Activated CD8-positive, alpha-beta memory T cell treated with anti-CD3 and anti-CD28 coated beads, Interleukin-2, amount 50 U/mL, for 1 hour (primary cell): ENCODE measurements around the gene SLC1A4.

ENCODE experiments used
- DNase-seq: peaks from one replicate; pipeline ENCODE4 v3.0.0-alpha.2; 2020; ENCODE audit errors: extremely low read depth

Gene SLC1A4

GRCh38 chr2:65053199-65053598 lies 64.0 kb downstream of the SLC1A4 start:
- DNase-seq: no peak

DNA sequence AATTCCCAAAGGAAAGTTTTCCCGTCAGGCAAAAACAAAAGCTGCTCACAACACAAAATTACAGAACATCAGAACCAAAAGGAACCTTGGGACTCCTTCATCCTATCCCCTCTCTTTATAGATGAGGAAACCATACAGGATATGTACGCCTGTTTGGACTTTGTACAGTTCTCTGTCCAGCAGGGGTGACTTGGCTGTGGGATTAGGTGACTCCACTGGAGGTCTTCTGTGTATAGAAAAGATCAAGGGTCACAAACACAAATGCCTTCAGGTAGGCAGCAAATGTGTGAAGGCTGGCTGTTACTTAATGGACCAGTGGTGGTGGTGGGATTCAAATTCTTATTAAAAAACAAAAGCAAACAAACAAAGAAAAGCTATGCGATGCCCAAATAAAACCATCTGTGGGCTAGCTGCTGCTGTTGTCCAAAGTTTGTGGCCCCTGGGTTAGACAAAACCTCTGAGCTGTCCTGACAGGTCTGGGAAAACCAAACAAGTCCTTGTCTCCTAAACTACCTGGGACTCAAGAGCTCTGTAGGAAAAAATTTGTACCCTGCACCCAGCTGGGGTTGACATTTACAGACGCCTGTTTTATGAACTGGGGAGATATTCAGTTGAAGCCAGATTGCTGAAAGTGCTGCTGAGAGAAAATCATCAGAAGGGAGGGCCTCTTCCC lies 65.7 kb downstream of the SLC1A4 start:
- DNase-seq: no peak

GRCh38 chr2:65055422-65056214 lies 66.4 kb downstream of the SLC1A4 start:
- DNase-seq: no peak

DNA sequence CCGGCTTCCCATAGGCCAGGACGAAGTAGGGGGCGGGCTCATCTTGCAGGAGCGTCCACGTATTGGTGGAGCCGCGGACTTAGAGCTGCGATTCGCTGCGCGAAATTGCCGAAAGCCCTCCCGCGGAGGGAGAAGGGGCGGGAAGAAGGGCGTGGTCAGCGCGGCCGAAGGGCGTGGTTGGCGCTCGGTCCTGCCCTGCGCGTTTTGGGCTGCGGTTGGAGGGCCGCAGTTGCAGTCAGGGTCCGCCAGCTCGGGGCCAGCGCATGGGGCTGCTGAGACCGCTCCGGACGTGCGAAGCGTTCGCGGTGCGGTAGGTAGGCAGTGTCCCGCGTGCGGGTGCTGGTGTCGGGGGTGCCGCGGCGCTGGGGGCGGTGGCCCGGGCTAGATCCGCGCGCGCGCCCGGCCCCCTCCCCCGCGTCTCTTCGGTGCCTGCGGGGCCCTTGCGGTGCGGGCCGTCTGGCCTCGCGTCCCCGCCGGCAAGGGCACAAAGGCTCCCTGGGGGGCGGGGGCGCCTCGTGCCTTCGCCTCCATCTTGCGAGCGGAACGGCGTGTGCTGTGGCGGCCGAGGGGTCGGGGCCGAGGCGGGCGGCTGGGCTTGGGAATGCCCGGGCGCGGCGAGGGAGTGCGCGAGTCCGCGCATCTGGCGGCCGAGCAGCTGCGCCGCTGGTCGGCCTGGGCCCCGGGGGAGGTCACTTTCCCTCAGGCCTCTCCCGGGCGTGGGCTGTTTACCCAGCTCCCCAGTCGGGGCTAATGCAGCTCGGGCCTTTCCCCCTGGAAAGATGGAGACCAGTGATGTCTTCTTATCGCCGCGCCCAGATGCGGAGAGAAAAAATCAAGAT lies 67.2 kb downstream of the SLC1A4 start, which contains the start of gene CEP68:
TSS of gene CEP68 (plus strand) at position 202 of the 839 bp plus-strand sequence. CDS start 13,029 bp downstream, outside the sequence.
- DNase-seq: peak; percentile 90

GRCh38 chr2:65057054-65057375 lies 67.8 kb downstream of the SLC1A4 start:
- DNase-seq: no peak

DNA sequence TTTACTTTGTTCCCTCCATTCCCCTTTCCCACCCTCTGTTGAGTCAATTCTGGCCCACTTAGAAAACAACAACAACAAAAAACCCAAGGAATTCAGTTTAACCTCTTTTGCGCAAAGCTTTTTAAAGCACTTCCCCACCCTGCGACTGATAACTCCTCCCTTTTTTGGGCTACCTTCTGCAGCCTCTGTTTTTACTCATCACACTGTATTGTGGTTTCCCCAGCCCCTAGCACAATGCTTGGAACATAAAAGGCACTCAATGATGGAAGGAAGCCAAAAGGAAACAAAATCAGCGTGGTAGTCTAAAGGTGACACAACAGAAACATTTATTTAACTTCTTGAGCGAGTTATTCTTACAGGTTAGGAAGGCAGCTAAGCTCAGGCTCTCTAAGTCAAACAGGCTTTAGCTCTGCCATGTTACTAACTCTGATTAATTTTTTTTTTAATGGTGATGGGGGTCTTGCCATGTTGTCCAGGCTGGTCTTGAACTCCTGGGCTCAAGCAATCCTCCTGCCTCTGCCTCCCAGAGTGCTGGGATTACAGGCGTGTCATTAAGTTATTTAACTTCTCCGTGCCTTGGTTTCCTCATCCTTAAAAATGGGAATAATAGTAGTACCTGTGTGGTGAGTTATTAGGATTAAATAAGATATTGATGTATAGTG lies 68.3 kb downstream of the SLC1A4 start:
- DNase-seq: peak; percentile 53

DNA sequence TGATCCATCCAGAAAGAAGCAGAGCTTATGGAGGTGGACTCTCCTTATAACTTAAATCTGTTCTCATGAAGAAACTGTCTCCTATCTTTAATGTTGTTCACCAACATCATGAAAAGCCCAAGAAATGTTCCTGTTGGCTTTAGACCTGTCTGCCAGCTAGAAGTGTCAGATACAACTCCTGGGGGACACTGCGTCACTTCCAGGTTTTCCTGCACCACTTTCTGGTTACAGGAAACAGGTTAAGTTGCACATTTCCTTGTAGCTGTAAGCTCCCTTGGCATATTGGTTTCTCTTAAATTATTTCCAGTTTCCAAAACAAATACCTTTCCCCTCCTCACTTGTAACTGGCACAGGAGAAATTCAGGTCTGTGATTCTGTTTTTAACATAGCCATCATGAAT lies 69.9 kb downstream of the SLC1A4 start:
- no peak for DNase-seq

DNA sequence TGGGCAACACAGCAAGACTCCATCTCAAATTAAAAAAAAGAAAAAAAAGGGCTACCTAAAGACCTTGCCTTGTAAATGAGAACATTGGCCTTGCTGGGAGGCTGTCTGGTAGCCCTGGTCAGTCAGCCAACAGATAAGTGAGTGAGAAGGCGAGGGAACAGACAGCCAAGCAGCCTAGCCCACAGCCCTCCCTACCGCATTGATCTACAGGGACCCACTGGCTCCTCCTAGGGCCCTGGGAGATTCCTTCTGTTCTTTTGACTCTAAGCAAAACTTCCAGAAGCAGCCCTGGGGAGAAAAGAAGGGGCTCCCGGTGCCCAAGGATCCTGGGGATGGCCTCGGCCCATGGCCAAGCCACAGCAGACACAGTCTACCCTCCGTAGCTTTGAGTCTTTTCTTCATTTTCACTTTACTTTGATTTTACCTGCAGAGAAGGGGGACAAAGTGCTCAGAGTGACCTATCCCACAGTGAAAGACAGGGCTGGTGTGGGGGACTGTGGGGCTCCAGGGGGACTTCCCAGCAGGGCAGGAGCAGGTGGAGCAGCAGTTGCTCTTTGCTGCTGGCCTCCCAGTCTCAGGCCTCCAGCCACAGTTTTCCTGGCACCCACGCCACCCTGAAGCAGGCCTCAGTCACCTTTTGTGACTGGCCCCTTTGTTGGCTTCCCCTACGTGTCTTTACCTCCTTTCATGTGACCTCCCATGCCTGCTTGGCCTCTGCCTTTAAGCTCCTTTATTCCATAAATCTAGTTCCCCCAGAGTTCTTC lies 72.1 kb downstream of the SLC1A4 start:
- DNase-seq: no peak

DNA sequence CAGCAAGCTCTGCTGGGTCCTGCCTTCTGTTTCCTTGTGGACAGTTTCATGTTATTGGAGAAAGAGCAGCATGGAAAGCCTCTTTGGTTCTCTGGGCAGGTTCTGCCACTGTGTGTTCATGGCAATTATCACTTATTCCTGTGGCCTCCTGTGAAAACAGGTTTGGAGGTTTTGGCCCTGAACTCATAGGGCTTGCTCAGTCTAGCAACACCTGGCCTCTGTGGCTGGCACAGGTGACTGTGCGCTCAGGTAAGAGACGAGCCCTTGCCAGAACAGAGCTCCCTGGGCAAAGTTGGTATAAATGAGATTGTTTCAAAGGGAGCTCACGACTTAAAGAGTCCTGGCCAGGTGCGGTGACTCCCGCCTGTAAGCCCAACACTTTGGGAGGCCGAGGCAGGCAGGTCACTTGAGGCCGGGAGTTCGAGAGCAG lies 72.7 kb downstream of the SLC1A4 start:
- no peak for DNase-seq

DNA sequence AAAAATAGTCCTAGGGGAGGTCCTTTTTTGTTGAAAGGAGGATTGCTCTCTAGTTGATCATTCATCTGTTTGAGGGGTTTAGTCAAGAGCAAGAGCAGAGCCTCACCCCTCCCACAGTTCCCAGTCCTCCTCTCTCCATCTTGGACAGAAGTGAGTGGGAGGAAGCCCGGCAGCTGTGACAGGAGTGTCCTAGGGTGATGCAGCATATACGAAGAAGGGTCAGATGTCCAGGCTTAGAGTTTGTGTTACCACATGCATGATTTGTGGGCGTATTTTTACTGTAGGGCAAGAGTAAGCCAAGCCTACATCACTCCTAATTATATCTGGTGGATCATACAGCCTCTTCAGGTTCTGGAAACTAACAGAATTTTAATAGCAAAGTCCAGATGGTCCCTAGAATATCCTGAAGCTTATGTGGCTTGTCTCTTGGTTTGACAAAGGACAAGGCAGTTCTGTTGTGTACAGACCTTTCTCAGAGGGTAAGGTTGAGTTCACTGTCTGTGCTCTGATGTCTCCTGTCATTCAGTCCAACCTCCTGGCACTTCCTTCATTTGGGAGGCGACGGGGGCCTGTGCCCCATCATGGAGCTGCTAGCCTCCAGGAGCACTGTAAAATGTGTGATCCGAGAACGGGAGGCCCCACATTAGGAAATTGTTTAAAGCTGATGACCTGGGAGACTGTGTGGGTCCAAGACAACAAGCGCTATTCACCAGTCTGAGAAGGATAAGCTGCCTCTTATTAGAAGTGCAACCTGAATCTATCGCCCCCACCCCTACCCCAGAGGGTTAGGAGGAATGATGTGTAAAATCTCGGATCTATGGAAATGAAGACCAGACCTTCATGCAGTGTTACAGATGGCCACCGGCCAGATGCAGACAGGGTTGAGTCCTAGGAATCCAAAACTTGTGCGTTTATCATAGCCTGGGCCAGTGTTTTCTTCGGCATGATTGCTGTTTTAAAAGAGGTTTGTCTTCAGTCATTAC lies 73.9 kb downstream of the SLC1A4 start:
- no peak for DNase-seq

- no peak for DNase-seq
Observed at GRCh38 chr2:65064728-65065552, 75.7 kb downstream of the SLC1A4 start.

DNA sequence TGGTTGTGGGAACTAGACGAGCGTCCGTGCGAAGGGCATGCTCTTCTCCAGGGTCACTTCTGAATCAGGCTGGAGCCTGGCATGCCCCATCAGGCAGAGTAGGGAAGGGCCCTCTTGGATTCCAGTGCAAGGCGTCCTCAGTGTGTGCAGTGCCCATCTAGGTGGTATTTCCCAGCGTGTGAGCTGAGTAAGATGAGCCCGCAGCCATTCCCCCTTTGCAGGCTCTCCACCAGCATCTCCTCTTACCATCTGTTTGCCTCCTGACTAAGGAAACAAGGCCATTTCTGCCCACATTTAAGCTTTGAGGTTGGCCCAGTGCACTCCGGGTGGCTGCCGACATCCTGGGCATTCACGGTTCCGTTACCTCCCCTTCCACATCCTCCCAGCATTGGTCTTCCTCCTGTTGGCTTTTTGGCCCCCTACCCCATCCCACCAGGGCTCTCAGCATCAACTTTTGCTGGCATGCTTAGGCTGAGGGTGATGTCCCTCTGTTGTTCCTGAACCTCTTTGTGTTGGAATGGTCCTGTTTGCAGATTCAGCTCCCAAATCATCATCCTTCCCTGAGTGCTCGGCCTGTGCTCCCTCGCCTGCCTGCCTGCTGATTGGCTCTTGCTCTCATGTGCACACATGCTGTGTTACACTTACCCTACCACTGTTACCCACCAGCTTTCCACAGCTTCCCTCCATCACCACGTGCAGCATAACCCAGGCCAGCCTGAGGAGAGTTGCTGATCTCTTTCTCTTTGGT lies 78.8 kb downstream of the SLC1A4 start:
- no peak for DNase-seq

DNA sequence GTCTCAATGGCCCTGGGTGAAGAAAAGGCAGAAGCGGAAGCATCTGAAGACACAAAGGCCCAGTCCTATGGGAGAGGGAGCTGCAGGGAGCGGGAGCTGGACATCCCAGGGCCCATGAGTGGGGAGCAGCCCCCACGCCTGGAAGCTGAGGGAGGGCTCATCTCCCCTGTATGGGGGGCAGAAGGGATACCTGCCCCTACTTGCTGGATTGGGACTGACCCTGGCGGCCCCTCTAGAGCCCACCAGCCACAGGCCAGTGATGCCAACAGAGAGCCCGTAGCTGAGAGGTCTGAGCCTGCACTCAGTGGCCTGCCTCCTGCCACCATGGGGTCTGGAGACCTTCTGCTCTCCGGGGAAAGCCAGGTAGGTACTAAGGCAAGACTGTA lies 80.2 kb downstream of the SLC1A4 start:
- no peak for DNase-seq

GRCh38 chr2:65070172-65070830 lies 81.1 kb downstream of the SLC1A4 start:
- DNase-seq: no peak

DNA sequence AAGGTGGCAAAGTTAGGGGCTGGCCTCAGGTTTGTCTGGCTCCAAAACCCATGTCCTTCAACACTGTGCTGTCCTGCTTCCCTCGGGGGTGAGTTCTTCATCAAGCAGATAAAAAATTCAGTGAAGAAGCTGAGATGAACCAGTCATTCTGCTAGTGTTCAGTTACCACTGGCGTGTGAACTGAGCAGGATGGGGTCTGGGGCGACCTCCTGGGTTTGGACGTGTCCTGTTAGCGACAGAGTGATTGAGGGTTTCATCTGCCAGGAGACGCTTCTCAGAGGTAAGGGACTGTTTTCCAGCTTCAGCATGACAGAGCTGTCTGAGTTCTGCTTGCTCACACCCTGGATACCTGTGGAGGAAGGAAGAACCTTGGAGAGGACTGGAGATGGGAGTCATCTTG lies 81.7 kb downstream of the SLC1A4 start:
- no peak for DNase-seq

- DNase-seq: no peak
Observed at GRCh38 chr2:65071499-65072180, 82.4 kb downstream of the SLC1A4 start.
